HG03045 (cell line): ENCODE data around the gene ZP2.
"Not testable (repeated sequence)": the region's sequence is repeated elsewhere in the genome, so short reads cannot be mapped to it uniquely, and the experiment has no call there.

ENCODE experiments used
- ATAC-seq: cut with Tn5 transposase; IDR thresholded peaks from one replicate; pipeline ENCODE4 v1.9.1; 2021; ENCODE audit warnings: mild to moderate bottlenecking, moderate library complexity; ENCODE audit not compliant: unreplicated experiment

The ZP2 gene

DNA sequence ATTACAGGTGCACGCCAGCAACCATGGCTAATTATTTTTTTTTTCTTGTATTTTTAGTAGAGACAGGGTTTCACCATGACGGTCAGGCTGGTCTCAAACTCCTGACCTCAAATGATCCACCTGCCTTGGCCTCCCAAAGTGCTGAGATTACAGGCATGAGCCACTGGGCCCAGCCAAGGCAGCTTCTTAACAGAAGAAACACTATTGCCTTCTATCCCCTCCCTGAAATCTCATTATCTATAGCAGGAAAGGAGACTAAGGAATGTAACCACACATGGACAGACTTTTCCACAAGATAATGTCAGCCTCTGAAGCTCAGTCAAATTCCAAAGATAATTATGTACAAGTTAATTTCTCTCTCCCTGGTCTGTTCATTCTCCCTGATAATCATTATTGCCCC lies 5.7 kb upstream of the ZP2 start:
- no peak for ATAC-seq

DNA sequence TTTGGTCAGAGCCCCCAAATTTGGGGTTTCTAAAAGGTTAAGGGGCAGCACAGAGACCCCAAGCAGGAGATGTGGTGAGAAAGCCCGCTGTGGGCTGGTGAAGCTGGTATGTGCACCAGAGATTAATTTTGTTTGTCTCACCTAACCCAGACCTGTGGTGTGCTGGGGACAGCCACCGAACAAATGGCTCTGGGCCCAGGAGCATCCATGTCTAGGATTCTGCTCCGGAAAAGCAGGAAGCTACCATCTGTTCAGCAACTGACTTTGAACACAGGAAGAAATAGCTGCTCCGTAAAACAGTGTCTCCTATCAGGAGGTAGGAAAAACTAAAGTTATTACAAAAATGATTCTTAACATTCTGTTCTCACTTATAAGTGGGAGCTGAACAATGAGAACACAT lies 2.7 kb upstream of the ZP2 start:
- ATAC-seq: no peak

GRCh38 chr16:21208446-21209230 lies 2.7 kb downstream of the ZP2 start:
- ATAC-seq: no peak

- ATAC-seq: no peak
These were observed 4.8 kb downstream of the ZP2 start for GRCh38 chr16:21206550-21206949.

DNA sequence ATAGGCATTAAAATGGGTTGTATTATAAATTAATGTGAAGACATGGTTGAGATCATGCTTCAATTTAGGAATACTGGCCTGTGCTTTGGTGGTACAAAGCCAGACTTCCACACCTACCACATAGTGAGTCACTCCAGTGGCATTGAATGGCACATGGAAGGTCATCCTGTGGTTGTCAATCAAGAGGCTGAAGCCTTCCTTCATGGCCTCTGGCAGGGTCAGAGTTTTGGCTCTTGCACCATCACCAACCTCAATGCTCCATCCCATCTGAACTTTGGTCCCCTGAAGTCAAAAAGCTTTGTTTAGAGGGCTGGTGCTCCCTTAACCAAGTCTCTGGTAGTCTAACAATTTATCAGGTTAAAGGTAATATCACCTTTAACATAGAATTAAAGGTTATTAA lies 6.1 kb downstream of the ZP2 start:
- no peak for ATAC-seq

GRCh38 chr16:21203155-21203797 lies 8.1 kb downstream of the ZP2 start:
- ATAC-seq: no peak

DNA sequence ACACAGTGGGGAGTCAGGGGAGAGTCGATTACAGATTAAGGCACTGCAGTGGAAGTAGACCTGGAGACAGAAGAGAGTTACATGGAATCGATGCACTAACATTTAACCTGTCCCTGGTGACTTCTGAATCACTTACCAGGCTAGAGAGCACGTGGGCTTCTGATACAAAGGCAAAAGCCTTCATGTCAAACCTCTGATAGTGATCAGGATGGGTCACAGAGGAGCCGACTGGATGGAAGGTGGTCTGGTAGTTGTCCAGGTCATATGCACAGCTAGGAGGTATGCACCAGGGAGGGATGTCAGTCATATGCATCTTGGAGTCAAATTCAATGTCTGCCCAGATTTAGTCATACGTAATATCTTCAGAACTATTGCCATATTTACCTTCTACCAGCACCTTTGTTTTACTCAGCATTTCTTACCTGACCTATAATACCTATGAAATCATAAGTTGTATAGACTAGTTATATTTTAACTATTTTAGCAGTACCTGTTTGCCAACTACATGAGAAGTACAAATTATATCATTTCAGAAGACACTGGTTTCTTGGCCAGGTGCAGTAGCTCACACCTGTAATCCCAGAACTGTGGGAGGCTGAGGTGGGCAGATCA lies 11.7 kb downstream of the ZP2 start:
- ATAC-seq: no peak

DNA sequence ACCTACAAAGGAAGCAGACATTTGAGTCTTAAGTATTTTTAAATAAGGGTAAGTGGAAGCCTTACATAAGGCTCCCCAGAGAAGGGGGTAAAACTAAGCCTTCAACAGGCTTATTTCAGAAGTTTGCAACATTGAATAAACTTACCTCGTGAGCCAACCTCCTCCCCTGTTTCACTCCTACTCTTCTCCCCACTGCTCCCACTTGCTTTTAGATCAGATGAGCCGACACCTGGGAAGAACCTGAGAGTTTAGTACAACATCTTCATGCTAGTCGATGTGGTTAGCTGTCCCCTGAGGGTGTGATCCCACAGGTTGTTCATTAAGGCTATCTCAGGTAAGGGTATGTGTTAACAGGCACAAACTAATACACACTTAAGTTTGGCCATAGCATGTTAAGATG lies 13.8 kb downstream of the ZP2 start:
- no peak for ATAC-seq

DNA sequence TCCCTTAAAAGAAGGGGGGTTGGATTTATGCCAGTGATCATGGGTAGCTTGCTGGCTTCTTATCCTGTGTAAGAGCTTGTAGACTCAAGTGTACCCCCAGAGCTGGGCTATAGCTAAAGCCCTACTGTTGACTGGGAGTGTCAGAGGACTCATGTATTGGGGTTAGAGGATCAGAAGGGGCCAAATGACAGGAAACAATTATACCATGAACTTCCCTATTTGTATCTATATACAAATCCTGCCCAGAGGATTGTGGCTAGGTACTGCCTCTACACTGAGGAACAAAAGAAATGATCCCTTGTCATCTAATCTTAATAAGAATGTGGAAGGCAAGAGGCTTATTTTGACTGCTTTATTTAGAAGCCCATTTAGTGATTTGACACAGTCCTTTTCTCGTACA lies 14.3 kb downstream of the ZP2 start:
- no peak for ATAC-seq

GRCh38 chr16:21195330-21195729 lies 16.0 kb downstream of the ZP2 start:
- not testable (repeated sequence) for ATAC-seq

DNA sequence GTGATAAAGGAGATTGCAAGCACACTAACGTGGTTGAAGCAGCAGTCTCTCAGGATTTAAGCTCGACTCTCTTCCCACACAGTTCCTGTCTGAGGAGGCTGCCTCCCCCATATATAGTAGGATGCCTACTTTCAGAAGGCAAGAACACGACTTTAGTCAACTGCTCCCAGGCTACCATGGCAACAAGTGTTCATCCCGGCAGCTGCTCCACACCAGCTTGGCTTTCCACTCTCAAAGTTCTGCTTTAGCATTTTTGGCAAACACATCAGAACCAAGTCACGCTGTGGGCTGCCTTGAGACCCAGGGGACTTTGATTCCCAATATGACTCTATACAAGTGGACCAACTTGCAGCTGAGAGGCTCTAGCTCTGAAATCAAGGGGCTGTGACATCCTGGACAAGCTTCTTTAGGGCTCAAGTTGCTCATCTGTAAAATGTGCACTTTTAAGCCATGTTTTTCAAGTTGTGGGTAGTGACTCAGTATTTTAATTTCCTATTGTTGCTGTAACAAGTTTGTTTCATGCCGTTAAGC lies 16.5 kb downstream of the ZP2 start:
- no peak for ATAC-seq

GRCh38 chr16:21192991-21193390 lies 18.4 kb downstream of the ZP2 start:
- ATAC-seq: no peak

DNA sequence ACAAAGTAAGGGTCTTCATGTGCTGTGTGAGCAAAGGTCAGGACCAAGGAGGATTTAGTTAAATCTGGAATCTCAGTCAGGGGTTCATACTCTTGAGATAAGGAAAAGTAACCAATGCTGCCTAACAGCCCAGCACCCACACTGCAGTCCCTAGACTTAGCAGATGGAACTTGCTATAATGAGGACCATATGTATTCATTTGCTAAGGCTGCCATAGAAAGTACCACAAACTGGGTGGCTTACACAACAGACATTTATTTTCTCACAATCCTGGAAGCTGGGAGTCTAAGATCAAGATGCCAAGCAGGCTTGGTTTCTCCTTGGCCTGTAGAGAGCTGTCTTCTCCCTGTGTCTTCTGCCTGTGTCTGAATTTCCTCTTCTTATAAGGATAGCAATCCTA lies 20.8 kb downstream of the ZP2 start:
- no peak for ATAC-seq

GRCh38 chr16:21190013-21190412 lies 21.4 kb downstream of the ZP2 start:
- ATAC-seq: no peak

- ATAC-seq: no peak
These were observed 22.1 kb downstream of the ZP2 start for GRCh38 chr16:21189311-21189710.

DNA sequence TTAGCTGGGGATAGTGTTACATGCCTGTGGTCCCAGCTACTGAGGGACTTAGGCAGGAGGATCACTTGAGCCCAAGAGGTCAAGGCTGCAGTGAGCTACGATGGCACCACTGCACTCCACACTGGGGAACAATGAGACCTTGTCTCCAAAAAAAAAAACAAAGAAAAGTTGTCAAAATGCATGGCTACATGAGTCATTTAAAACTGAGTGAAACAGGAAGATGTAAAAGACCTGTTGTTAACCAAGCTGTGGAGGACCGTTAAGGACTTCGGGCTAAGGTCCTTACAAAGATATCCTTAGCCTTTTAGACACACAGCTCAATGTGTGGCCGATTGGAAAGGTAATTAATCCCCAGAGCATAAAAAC lies 25.1 kb downstream of the ZP2 start:
- no peak for ATAC-seq

DNA sequence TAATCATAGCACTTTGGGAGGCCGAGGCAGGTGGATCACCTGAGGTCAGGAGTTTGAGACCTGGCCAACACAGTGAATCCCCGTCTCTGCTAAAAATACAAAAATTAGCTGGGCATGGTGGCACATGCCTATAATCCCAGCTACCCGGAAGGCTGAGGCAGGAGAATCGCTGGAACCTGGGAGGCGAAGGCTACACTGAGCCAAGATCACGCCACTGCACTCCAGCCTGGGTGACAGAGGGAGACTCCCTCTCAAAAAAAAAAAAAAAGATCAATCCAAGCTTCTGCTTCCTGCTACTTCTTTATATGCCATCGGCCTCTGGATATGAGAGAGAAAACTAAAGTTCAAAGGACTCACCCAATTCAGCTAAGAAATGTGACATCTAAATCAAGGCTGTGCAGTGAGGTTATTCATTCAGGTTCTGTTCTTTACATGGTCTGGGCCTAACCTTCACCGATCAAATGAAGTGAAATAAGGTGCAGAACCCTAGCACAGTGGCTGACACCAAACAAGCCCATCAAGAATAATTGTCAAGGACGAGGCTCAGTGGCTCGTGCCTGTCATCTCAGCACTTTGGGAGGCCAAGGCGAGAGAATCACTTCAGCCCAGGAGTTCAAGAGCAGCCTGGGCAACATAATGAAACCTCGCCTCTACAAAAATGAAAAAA lies 25.6 kb downstream of the ZP2 start:
- ATAC-seq: no peak

DNA sequence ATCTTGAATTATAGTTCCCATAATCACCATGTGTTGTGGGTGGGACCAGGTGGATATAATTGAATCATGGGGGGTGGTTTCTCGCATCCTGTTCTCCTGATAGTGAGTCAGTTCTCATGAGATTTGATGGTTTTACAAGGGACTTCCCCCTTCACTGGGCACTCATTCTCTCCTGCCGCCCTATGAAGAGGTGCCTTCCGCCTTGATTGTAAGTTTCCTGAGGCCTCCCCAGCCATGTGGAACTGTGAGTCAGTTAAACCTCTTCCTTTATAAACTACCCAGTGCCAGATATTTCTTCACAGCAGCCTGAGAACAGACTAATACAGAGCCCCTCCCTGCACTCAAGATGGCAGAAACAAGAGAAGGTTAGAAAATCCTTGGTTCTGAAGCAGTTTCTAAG lies 26.5 kb downstream of the ZP2 start:
- no peak for ATAC-seq

DNA sequence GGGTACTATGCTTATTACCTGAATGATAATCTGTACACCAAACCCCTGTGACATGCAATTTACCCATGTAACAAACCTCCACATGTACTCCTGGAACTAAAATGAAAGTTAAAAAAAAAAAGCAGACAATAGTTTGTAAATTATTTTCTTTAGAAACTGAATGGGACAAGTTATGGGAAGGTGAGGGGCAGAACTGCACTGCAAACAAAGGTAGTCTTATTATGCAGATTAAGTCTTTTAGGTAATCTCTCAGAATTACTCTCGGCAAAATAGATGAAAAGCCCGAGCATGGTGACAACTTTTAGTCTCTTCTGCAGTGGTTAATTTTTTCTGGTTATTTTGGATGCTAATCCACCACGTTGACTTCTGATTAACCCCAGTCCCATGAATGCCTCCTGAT lies 27.4 kb downstream of the ZP2 start:
- ATAC-seq: no peak

DNA sequence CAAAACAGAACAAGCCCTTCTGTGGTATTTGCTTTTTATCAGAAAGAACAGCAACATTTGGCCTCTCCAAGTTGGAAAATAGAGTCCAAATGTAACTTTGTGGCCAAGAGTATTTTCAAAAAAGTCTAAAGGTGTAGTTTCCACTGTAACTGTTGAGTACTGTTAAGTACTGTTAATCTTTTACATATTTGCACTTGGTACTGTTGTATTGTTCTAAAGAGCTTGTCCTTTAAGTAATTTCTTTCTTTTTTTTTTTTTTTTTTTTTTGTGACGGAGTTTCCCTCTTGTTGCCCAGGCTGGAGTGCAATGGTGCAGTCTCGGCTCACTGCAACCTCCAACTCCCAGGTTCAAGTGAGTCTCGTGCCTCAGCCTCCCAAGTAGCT lies 31.4 kb downstream of the ZP2 start:
- no peak for ATAC-seq

DNA sequence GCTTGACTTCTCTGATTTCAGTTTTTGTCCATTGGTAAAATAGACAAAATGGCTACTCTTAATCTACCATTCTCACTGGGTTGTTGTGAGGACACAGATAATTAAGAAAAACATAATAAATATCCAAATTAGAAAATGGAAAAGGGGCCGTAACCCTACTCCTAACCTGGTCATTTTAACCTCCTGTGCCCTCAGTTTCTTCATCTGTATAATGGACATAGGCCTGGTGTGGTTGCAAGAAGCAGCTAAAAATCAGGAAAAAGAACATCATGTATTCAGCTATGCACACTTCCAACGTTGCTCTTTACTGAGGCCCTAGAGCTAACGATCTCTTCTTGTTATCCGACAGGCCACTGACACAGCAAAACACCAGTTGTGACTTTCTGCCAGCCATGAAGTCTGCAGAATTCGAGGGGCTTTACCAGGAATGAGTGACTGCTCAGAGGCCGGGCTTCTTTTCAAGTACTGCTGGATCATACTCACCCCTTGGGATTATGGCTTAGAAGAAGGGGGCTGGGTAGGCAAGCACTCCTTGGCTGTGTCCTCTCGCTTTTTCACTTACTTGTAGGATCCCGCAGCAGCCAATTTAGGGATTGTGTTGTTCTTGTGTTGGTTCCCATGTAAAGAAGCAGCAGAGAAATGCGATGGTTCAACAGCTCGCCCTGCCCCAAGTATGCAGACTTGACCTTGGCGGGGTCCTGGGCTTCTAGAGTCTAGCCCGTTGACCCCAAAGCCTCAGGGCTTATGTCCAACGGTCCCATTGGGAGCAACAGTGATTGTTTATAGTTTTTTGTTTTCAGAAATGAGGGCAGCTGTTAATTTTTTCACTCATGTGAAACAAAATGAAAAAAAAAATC lies 32.0 kb downstream of the ZP2 start:
- ATAC-seq: no peak
